HCT116 (cell line): ENCODE data around the gene PDPK1. TPM values are rescaled to one million over a fixed set of nuclear protein-coding genes. Genes with fewer than 3 reads are reported as not detected.

ENCODE experiments used
- ATAC-seq: fragments of 200-7000 bp; cut with Tn5 transposase; 2 replicates; pipeline ENCODE4 v1.9.1; 2020; ENCODE audit warnings: mild to moderate bottlenecking, moderate library complexity
- BruUV-seq: library from RNA; stranded (reverse); fragments of 400-500 nt; replicated peaks from 2 replicates; lab custom pipeline; 2021; lab: Mats Ljungman, UMichigan
- CTCF ChIA-PET: fragments of 300-600 bp; sonication (Branson Sonifier 250); formaldehyde crosslinking; loops from one replicate; lab custom pipeline; 2021; ENCODE audit warnings: antibody characterized with exemption; lab: Charles Lee
- POLR2A ChIA-PET: fragments of 300-600, 350-600 bp; sonication (Branson Sonifier 250); formaldehyde crosslinking; loops from one replicate; lab custom pipeline; 2021; ENCODE audit warnings: antibody characterized with exemption; lab: Charles Lee
- RAD21 ChIA-PET, 2 experiments: fragments of 300-600 bp; sonication (Branson Sonifier 250); formaldehyde crosslinking; loops; one replicate each; lab custom pipeline; 2023; ENCODE audit warnings: low total read pairs in 2 of 2; ENCODE audit not compliant: uncharacterized antibody in 2 of 2, unreplicated experiment in 2 of 2, low non-redundant PET in 1 of 2; lab: Charles Lee
- DNase-seq: peaks from one replicate; pipeline ENCODE4 v3.0.0-alpha.2; 2010; ENCODE audit warnings: low read depth, low spot score
- H2AFZ ChIP-seq: fragments of 200-600 bp; shearing (Covaris generic), sonication (generic); 2 replicates; pipeline ENCODE4 v1.6.1; 2017; ENCODE audit warnings: low read depth, mixed run types, mixed read lengths, antibody characterized with exemption, low read length; ENCODE audit not compliant: poor library complexity, severe bottlenecking
- H3K27ac ChIP-seq: 2 replicates; pipeline ENCODE4 v1.5.1; 2012; ENCODE audit warnings: low read depth, low read length
- H3K27me3 ChIP-seq: fragments of 200-600 bp; sonication (generic); 2 replicates; pipeline ENCODE4 v1.6.1; 2016; ENCODE audit warnings: mixed run types, low read length, mixed read lengths; ENCODE audit not compliant: insufficient read depth
- H3K36me3 ChIP-seq, 2 experiments: fragments of 200-500 bp in 1 of 2; fragments of 200-600 bp in 1 of 2; sonication (Bioruptor generic) in 1 of 2; sonication (generic) in 1 of 2; 2 replicates each; pipeline versions ENCODE4 v1.5.1 to v1.6.1; 2014 to 2016; ENCODE audit warnings: low read length in 2 of 2, inconsistent platforms in 1 of 2, mixed read lengths in 1 of 2, mixed run types in 1 of 2; ENCODE audit not compliant: insufficient read depth in 2 of 2, control insufficient read depth in 1 of 2
- H3K4me1 ChIP-seq, 2 experiments: fragments of 200-600 bp in 1 of 2; sonication (generic) in 1 of 2; 2 replicates each; pipeline versions ENCODE4 v1.5.1 to v1.6.1; 2012 to 2017; ENCODE audit warnings: low read length in 2 of 2, inconsistent platforms in 1 of 2, mild to moderate bottlenecking in 1 of 2, mixed read lengths in 1 of 2, mixed run types in 1 of 2, moderate library complexity in 1 of 2; ENCODE audit not compliant: insufficient read depth in 2 of 2, control insufficient read depth in 1 of 2
- H3K4me2 ChIP-seq: fragments of 200-600 bp; sonication (generic); 2 replicates; pipeline ENCODE4 v1.6.1; 2017; ENCODE audit warnings: mixed run types, low read length, mixed read lengths
- H3K4me3 ChIP-seq, 2 experiments: fragments of 200-600 bp in 1 of 2; sonication (generic) in 1 of 2; replicated peaks in 1 of 2; 2 replicates each; pipeline ENCODE4 v1.5.1; 2011 to 2016; ENCODE audit warnings: low read length in 2 of 2, control low read depth in 1 of 2, low read depth in 1 of 2, mild to moderate bottlenecking in 1 of 2, mixed read lengths in 1 of 2, mixed run types in 1 of 2
- H3K79me2 ChIP-seq: fragments of 200-600 bp; sonication (generic); 2 replicates; pipeline ENCODE4 v1.6.1; 2017; ENCODE audit warnings: mild to moderate bottlenecking, mixed run types, low read length, moderate library complexity, mixed read lengths; ENCODE audit not compliant: insufficient read depth
- H3K9ac ChIP-seq: fragments of 200-600 bp; sonication (generic); 2 replicates; pipeline ENCODE4 v1.6.1; 2016; ENCODE audit warnings: low read length, mixed read lengths
- H3K9me2 ChIP-seq: fragments of 200-600 bp; sonication (generic), shearing (Covaris generic); 2 replicates; pipeline ENCODE4 v1.6.1; 2017; ENCODE audit warnings: mixed run types, mild to moderate bottlenecking, moderate library complexity; ENCODE audit not compliant: insufficient read depth
- H3K9me3 ChIP-seq, 2 experiments: fragments of 200-500 bp in 1 of 2; fragments of 200-600 bp in 1 of 2; sonication (Bioruptor generic) in 1 of 2; sonication (generic) in 1 of 2; 2 replicates each; pipeline ENCODE4 v1.6.1; 2014 to 2017; ENCODE audit warnings: low read length in 2 of 2, mixed read lengths in 2 of 2, inconsistent platforms in 1 of 2, low read depth in 1 of 2, mild to moderate bottlenecking in 1 of 2, mixed run types in 1 of 2, moderate library complexity in 1 of 2; ENCODE audit not compliant: control insufficient read depth in 1 of 2, insufficient read depth in 1 of 2
- H4K20me1 ChIP-seq: fragments of 200-600 bp; sonication (generic), shearing (Covaris generic); 2 replicates; pipeline ENCODE4 v1.6.1; 2017; ENCODE audit warnings: mixed run types, mild to moderate bottlenecking, moderate library complexity; ENCODE audit not compliant: insufficient read depth
- ATF3 ChIP-seq: IDR thresholded peaks from 2 replicates; pipeline ENCODE4 v1.6.1; 2012
- CEBPB ChIP-seq: IDR thresholded peaks from 2 replicates; pipeline ENCODE4 v1.6.1; 2012; ENCODE audit warnings: low read depth
- CTCF ChIP-seq, 3 experiments: fragments of 200-600 bp in 1 of 3; sonication (generic) in 1 of 3; IDR thresholded peaks in 2 of 3; conservative IDR thresholded peaks in 1 of 3; 2 replicates each; pipeline ENCODE4 v1.5.1; 2012 to 2017; ENCODE audit warnings: low read depth in 2 of 3, low read length in 2 of 3, antibody characterized with exemption in 1 of 3, borderline replicate concordance in 1 of 3, control low read depth in 1 of 3, mild to moderate bottlenecking in 1 of 3, mixed read lengths in 1 of 3, mixed run types in 1 of 3, moderate library complexity in 1 of 3; ENCODE audit not compliant: insufficient read depth in 1 of 3
- EGR1 ChIP-seq: IDR thresholded peaks from 2 replicates; pipeline ENCODE4 v1.6.1; 2012; ENCODE audit warnings: low read depth
- ELF1 ChIP-seq: IDR thresholded peaks from 2 replicates; pipeline ENCODE4 v1.6.1; 2012; ENCODE audit warnings: low read depth, borderline replicate concordance
- EZH2phosphoT487 ChIP-seq: fragments of 200-600 bp; IDR thresholded peaks from 2 replicates; pipeline ENCODE4 v1.6.1; 2018; ENCODE audit warnings: antibody characterized with exemption, borderline replicate concordance
- FOSL1 ChIP-seq: IDR thresholded peaks from 2 replicates; pipeline ENCODE4 v1.6.1; 2012; ENCODE audit warnings: low read depth
- MAX ChIP-seq: IDR thresholded peaks from 2 replicates; pipeline ENCODE4 v1.6.1; 2012
- POLR2AphosphoS5 ChIP-seq: IDR thresholded peaks from 2 replicates; pipeline ENCODE4 v1.6.1; 2011; ENCODE audit warnings: mild to moderate bottlenecking, low read depth, low read length, moderate library complexity
- SIN3A ChIP-seq: IDR thresholded peaks from 2 replicates; pipeline ENCODE4 v1.6.1; 2012; ENCODE audit warnings: low read depth
- TCF7L2 ChIP-seq: IDR thresholded peaks from 2 replicates; pipeline ENCODE4 v1.7.0; 2011; ENCODE audit warnings: borderline replicate concordance, inconsistent platforms; ENCODE audit not compliant: insufficient read depth, insufficient read length; ENCODE audit errors: extremely low read depth
- ZBTB33 ChIP-seq: IDR thresholded peaks from 2 replicates; pipeline ENCODE4 v1.6.1; 2011; ENCODE audit warnings: mild to moderate bottlenecking, low read length, moderate library complexity; ENCODE audit not compliant: insufficient replicate concordance; ENCODE audit errors: extremely low read depth
- ZFX ChIP-seq: fragments of 450-650 bp; IDR thresholded peaks from 2 replicates; pipeline ENCODE4 v1.6.1; 2017
- intact Hi-C: fragments of 100-400 bp; cut with micrococcal nuclease; formaldehyde crosslinking; loops from 2 replicates; pipeline ENCODE4 v1.10.0; 2022
- total RNA-seq: library from RNA; stranded (reverse); gene quantifications from one replicate; pipeline ENCODE4 v1.2.1, GENCODE V29; 2021; ENCODE audit not compliant: unreplicated experiment

The PDPK1 gene
- total RNA-seq, 1 experiment from 2014 or later: 36.1 TPM

GRCh38 chr16:2513405-2514332, 24.2 kb upstream of the PDPK1 start, which contains the start of gene ATP6V0C (continued):
- no peak for TF ChIP-seq ZBTB33
- no peak for TF ChIP-seq EZH2phosphoT487
- TF ChIP-seq TCF7L2: no peak

- ChIA-PET CTCF (no interaction called here), POLR2A (interaction anchor here (1.1 to 1.2 kb wide), 2 partner anchors 86 to 550 kb away, joined by 3 read pairs; partner anchors contain the start of gene RPS2), RAD21 (no interaction called here)
- DNase-seq: no peak
- Histone ChIP-seq H3K4me1 (peaks cover 20 to 48% of the 10 kb centered on the region in 2 experiments), H2AFZ (no peak overlapping the region), H3K79me2 (peaks cover 58% of the 10 kb centered on the region), H4K20me1 (peaks cover 5% of the 10 kb centered on the region; the same call in 1 of the 2 replicates), H3K36me3 (no peaks in the 10 kb centered on the region), H3K4me2 (peak overlapping the region; percentile 98), H3K9me2 (no peaks in the 10 kb centered on the region), H3K27me3 (no peaks in the 10 kb centered on the region), H3K9me3 (no peaks in the 10 kb centered on the region), H3K27ac (peak overlapping the region; percentile 98), H3K9ac (peak overlapping the region; percentile 95), H3K4me3 (peak overlapping the region; percentile 86 to 95)
- intact Hi-C loops: no loop called here
- BruUV-seq: no TSS peak
- ATAC-seq: no peak; the same call in 1 of the 2 replicates
- TF ChIP-seq SIN3A (no peak), MAX (no peak), POLR2AphosphoS5 (no peak), EGR1 (no peak), ELF1 (no peak), EZH2phosphoT487 (no peak), CEBPB (no peak), ZFX (no peak), FOSL1 (no peak), CTCF (IDR thresholded peaks at IDR 0.05 in 2 of 3, conservative IDR thresholded peaks at IDR 0.05 in 1 of 3; ENCODE audit: borderline replicate concordance in 1 of 3, insufficient read depth in 1 of 3, low read depth in 2 of 3, low read length in 2 of 3) (no peak), ZBTB33 (no peak), ATF3 (no peak)
Observed at GRCh38 chr16:2514333-2515179, 23.3 kb upstream of the PDPK1 start.
